ENCODE results near the gene GID4. TPM values are rescaled to one million over a fixed set of nuclear protein-coding genes. Genes with fewer than 3 reads are reported as not detected.

Gene GID4
- polyA plus RNA-seq, 3 donors from 2014 or later = 4.3 to 7.4 (median 5.0) TPM

Other genes with a start within 250 kb of the GID4 start
- 10 to 100 TPM in 1 of 3 donors, 1 to 10 TPM in 2; 2.9 to 13.4 (median 4.4) TPM for gene SREBF1, start 202.4 kb upstream of the GID4 start, polyA plus RNA-seq
- 1 to 10 TPM; 1.9 to 6.1 (median 4.2) TPM for gene TOM1L2, start 67.0 kb upstream of the GID4 start, polyA plus RNA-seq
- gene DRC3, start 66.5 kb upstream of the GID4 start, polyA plus RNA-seq = 1 to 10 TPM in 1 of 3 donors, under 1 TPM in 1, not detected in 1; 0.52 to 2.1 TPM
- 10 to 100 TPM; 14.6 to 24.9 (median 21.3) TPM for gene ATPAF2, start 240 bp upstream of the GID4 start, polyA plus RNA-seq
- 10 to 100 TPM; 54.2 to 66.9 (median 59.3) TPM for gene DRG2, start 48.5 kb downstream of the GID4 start, polyA plus RNA-seq
- under 1 TPM in 2 of 3 donors, not detected in 1; 0.13 to 0.29 TPM for gene MYO15A, start 69.3 kb downstream of the GID4 start, polyA plus RNA-seq
- gene ALKBH5, start 144.4 kb downstream of the GID4 start, polyA plus RNA-seq = 100 to 1,000 TPM in 2 of 3 donors, 10 to 100 TPM in 1; 86.4 to 130 (median 102) TPM
- 1 to 10 TPM in 2 of 3 donors, not detected in 1; 2.0 to 3.1 TPM for gene LLGL1, start 186.2 kb downstream of the GID4 start, polyA plus RNA-seq
- gene FLII, start 219.3 kb downstream of the GID4 start, polyA plus RNA-seq = 100 to 1,000 TPM in 1 of 3 donors, 10 to 100 TPM in 2; 77.7 to 164 (median 83.7) TPM
- gene MIEF2, start 221.3 kb downstream of the GID4 start, polyA plus RNA-seq = 10 to 100 TPM; 14.9 to 20.1 (median 17.4) TPM

All from immature natural killer cell (primary cell).